GM19238 (cell line): ENCODE data around the gene OR2T34.
"Not testable (repeated sequence)": the region's sequence is repeated elsewhere in the genome, so short reads cannot be mapped to it uniquely, and the experiment has no call there.

Source experiments
- DNase-seq: peaks from one replicate; pipeline ENCODE4 v3.0.0; 2011; ENCODE audit warnings: low spot score; ENCODE audit not compliant: insufficient read length

Gene OR2T34

DNA sequence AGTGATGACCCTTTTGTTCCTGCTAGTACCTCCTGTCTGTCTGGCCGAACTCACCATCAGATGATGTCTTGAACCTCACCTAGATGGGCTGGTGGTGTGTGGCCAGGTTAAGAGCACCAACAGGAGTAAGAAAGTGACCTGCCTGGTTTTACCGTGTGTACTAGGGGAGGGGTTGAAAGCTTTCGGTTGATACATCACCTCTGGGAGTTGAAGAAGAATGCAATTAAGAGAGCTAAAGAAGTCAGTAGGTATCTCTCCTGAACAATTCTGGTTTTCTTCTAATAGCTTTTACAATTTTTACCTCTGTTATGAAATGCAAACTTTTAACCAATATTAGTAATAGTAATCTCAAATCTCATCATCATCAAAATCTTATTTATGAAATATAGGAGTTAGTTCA is 11.9 kb downstream of the OR2T34 start, which contains the start of gene OR2T29:
Gene OR2T29, minus strand, starts transcription at position 101 of the 400 bp plus-strand sequence. CDS start 3,281 bp downstream, outside the sequence.
- not testable (repeated sequence) for DNase-seq

DNA sequence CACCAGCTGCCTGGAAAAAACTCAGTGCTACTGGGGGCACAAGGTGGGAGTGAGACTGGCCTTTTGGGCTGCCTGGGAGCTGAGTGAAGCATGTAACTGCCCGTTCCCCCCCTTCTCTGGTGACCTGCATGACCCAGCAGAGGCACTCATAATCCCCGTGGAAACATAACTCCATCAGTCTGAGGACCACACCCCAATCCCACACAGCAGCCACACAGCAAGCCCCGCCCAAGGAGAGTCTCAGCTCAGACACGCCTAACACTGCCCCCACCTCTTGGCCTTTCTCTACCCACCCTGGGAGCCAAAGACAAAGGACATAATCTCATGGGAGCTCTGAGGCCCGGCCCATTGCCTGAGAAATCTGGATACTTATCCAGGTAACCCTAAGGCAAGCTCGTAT is 23.5 kb downstream of the OR2T34 start:
- not testable (repeated sequence) for DNase-seq

DNA sequence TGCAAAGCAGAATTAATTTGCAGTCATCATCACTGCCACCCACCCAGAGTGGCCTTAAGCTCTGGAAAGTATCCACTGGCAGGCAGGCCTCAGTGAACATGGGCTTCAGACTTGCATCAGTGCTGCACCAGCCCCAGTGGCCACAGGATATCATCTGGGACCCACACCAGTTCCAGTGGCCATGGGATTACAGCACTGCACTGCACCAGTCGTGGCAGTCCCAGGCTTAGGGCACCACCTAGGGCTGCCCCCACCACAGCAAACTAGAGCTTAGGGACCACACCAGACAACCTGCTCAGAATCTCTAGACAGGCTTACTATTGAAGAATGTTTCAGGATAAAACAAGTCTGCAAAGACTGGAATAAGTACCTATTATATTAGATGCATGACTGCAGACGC is 27.2 kb downstream of the OR2T34 start:
- DNase-seq = not testable (repeated sequence)

DNA sequence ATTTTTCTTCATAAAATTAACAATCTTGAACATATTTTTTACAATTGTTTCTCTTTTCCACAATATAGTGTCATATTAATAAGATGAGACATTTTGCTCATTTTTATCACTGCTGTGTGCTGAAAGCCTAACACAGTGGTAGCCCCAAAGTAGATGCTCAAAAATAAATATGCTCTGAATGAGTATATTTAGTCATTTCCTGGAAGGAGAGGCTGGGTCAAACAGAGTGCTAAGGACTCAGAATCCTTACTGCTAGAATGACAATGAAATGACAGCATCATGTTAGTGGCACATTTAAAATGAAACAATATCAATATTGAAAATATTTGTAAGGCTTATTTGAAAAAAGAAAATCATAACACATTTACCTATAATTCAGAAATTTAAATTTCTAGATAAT is 37.1 kb downstream of the OR2T34 start:
- DNase-seq = not testable (repeated sequence)
